WTC11 (cell line): ENCODE results near the gene PRCD. TPM values are rescaled to one million over a fixed set of nuclear protein-coding genes. Genes with fewer than 3 reads are reported as not detected.
"Not testable (repeated sequence)": the region's sequence is repeated elsewhere in the genome, so short reads cannot be mapped to it uniquely, and the experiment has no call there.

Experiments
- ATAC-seq: fragments of 200-7000 bp; cut with Tn5 transposase; 2 replicates; pipeline ENCODE4 v1.10.0; 2021; ENCODE audit warnings: mild to moderate bottlenecking, moderate library complexity
- CTCF ChIA-PET: fragments of 300-600 bp; sonication (Branson Sonifier 250); formaldehyde crosslinking; loops from one replicate; lab custom pipeline; 2021; ENCODE audit warnings: antibody characterized with exemption; lab: Charles Lee
- POLR2A ChIA-PET: fragments of 350-600 bp; sonication (Branson Sonifier 250); formaldehyde crosslinking; loops from one replicate; lab custom pipeline; 2021; ENCODE audit warnings: antibody characterized with exemption; lab: Charles Lee
- DNase-seq: peaks from one replicate; pipeline ENCODE4 v3.0.0; 2021; ENCODE audit warnings: low spot score
- H3K27ac Mint-ChIP-seq: 2 replicates; pipeline ENCODE4 v1.8.0; 2021; ENCODE audit warnings: mixed read lengths
- H3K27me3 Mint-ChIP-seq: 2 replicates; pipeline ENCODE4 v1.8.0; 2021; ENCODE audit warnings: low read depth, mild to moderate bottlenecking, moderate library complexity, mixed read lengths
- H3K36me3 Mint-ChIP-seq: 2 replicates; pipeline ENCODE4 v1.8.0; 2021; ENCODE audit warnings: mixed read lengths
- H3K4me1 Mint-ChIP-seq: 2 replicates; pipeline ENCODE4 v1.8.0; 2022; ENCODE audit warnings: mixed read lengths
- H3K4me3 Mint-ChIP-seq: 2 replicates; pipeline ENCODE4 v1.8.0; 2021; ENCODE audit warnings: mild to moderate bottlenecking, moderate library complexity, mixed read lengths
- H3K9me3 Mint-ChIP-seq: 2 replicates; pipeline ENCODE4 v1.8.0; 2021; ENCODE audit warnings: mixed read lengths
- CREB1 ChIP-seq: sonication (generic); formaldehyde crosslinking; IDR thresholded peaks from 2 replicates; pipeline ENCODE4 v1.8.0; 2023; ENCODE audit warnings: mild to moderate bottlenecking, missing genetic modification reagents
- CREM ChIP-seq: sonication (generic); formaldehyde crosslinking; IDR thresholded peaks from 2 replicates; pipeline ENCODE4 v1.8.1; 2022; ENCODE audit warnings: mild to moderate bottlenecking, missing genetic modification reagents, moderate library complexity
- GABPB1 ChIP-seq: sonication (generic); formaldehyde crosslinking; IDR thresholded peaks from 2 replicates; pipeline ENCODE4 v1.8.1; 2023; ENCODE audit warnings: mild to moderate bottlenecking, missing genetic modification reagents
- JUN ChIP-seq: sonication (generic); formaldehyde crosslinking; IDR thresholded peaks from 2 replicates; pipeline ENCODE4 v1.8.0; 2023; ENCODE audit warnings: mild to moderate bottlenecking, missing genetic modification reagents
- NR1H2 ChIP-seq: sonication (generic); formaldehyde crosslinking; IDR thresholded peaks from 2 replicates; pipeline ENCODE4 v1.9.0; 2021; ENCODE audit warnings: mild to moderate bottlenecking, moderate library complexity, missing genetic modification reagents
- NR3C1 ChIP-seq: sonication (generic); formaldehyde crosslinking; conservative IDR thresholded peaks from 2 replicates; pipeline ENCODE4 v1.8.1; 2023; ENCODE audit warnings: low read depth, mild to moderate bottlenecking, missing genetic modification reagents
- PRDM15 ChIP-seq: sonication (generic); formaldehyde crosslinking; IDR thresholded peaks from 2 replicates; pipeline ENCODE4 v1.8.0; 2022; ENCODE audit warnings: missing genetic modification reagents
- PRRX2 ChIP-seq: fragments of 250-450 bp; sonication (Bioruptor Pico); IDR thresholded peaks from 2 replicates; pipeline ENCODE4 v1.8.0; 2021; ENCODE audit warnings: mild to moderate bottlenecking
- ZNF281 ChIP-seq: sonication (generic); formaldehyde crosslinking; IDR thresholded peaks from 2 replicates; pipeline ENCODE4 v1.8.0; 2023; ENCODE audit warnings: mild to moderate bottlenecking, missing genetic modification reagents
- ZNF671 ChIP-seq: fragments of 250-450 bp; sonication (Bioruptor Pico); IDR thresholded peaks from 2 replicates; pipeline ENCODE4 v1.8.0; 2021; ENCODE audit warnings: mild to moderate bottlenecking
- total RNA-seq: library from RNA; stranded (reverse); gene quantifications from 3 replicates; pipeline ENCODE4 v1.2.3, GENCODE V29; 2021

The PRCD gene
- total RNA-seq, 1 experiment from 2014 or later, result 2.7 TPM

GRCh38 chr17:76523084-76524037 lies 16.5 kb upstream of the PRCD start (continued):
- no peak for TF ChIP-seq PRRX2 (CRISPR knock-in tag)
- no peak for TF ChIP-seq CREM (CRISPR knock-in tag)
- no peak for TF ChIP-seq NR3C1 (CRISPR knock-in tag)

GRCh38 chr17:76524598-76525512 lies 15.0 kb upstream of the PRCD start:
- Mint-ChIP-seq H3K27ac (0 out of 2 replicates have a peak overlapping the region, but pooled peaks have one; percentile 46), H3K9me3 (no peaks in the 10 kb centered on the region), H3K4me3 (no peak overlapping the region), H3K27me3 (peaks cover 23% of the 10 kb centered on the region), H3K4me1 (peaks cover 21% of the 10 kb centered on the region), H3K36me3 (no peaks in the 10 kb centered on the region)
- TF ChIP-seq GABPB1 (CRISPR knock-in tag) (peak; percentile 36), NR1H2 (CRISPR knock-in tag) (no peak), ZNF671 (CRISPR knock-in tag) (no peak), CREB1 (CRISPR knock-in tag) (no peak), ZNF281 (no peak)
- ChIA-PET CTCF (interaction anchor here (0.5 to 4.6 kb wide), 10 partner anchors 12 to 157 kb away, joined by 3 to 123 read pairs (median 4); partner anchors contain the start of genes CYGB and PRCD), POLR2A (no interaction called here)
- ATAC-seq (no peak), DNase-seq (no peak)

- not testable (repeated sequence) for DNase-seq, ATAC-seq, H3K36me3 Mint-ChIP-seq, H3K9me3 Mint-ChIP-seq, H3K4me3 Mint-ChIP-seq, H3K27ac Mint-ChIP-seq
- ChIA-PET CTCF (interaction anchor here (0.7 to 4.6 kb wide), 8 partner anchors 12 to 156 kb away, joined by 3 to 123 read pairs (median 8); partner anchors contain the start of genes CYGB and PRCD), POLR2A (interaction anchor here (0.7 kb wide), 1 partner anchor 116 kb away, joined by 4 read pairs; no protein-coding TSS in a partner anchor)
- Mint-ChIP-seq H3K27me3 (peaks cover 20% of the 10 kb centered on the region), H3K4me1 (peaks cover 27% of the 10 kb centered on the region)
Measured at GRCh38 chr17:76525513-76525833, 14.4 kb upstream of the PRCD start.

- CTCF ChIA-PET, result interaction anchor here (0.8 to 2.9 kb wide), 14 partner anchors 10 to 164 kb away, joined by 3 to 23 read pairs (median 8); partner anchors contain the start of genes CYGB and PRCD
- H3K4me1 Mint-ChIP-seq, result peaks cover 27% of the 10 kb centered on the region
- POLR2A ChIA-PET, H3K9me3 Mint-ChIP-seq, H3K4me3 Mint-ChIP-seq, H3K36me3 Mint-ChIP-seq, DNase-seq, H3K27ac Mint-ChIP-seq, ATAC-seq: not testable (repeated sequence)
- H3K27me3 Mint-ChIP-seq, result peaks cover 19% of the 10 kb centered on the region
Measured at GRCh38 chr17:76527016-76527415, 12.8 kb upstream of the PRCD start.

- POLR2A ChIA-PET, result no interaction called here
- peak; percentile 64 for DNase-seq
Measured at GRCh38 chr17:76527430-76528111, 12.3 kb upstream of the PRCD start.

More at GRCh38 chr17:76527430-76528111, 12.3 kb upstream of the PRCD start:
- CTCF ChIA-PET, result interaction anchor here (0.8 to 2.9 kb wide), 25 partner anchors 8 to 180 kb away, joined by 3 to 23 read pairs (median 4); partner anchors contain the start of genes CYGB and PRCD
- no peaks in the 10 kb centered on the region for H3K9me3 Mint-ChIP-seq
- 0 out of 2 replicates have a peak, but pooled peaks have one; percentile 26 for TF ChIP-seq PRDM15 (CRISPR knock-in tag)
- TF ChIP-seq GABPB1 (CRISPR knock-in tag), result peak; percentile 29; the same call in 1 of the 2 replicates
- TF ChIP-seq JUN (CRISPR knock-in tag), result no peak
- TF ChIP-seq, all 79 proteins: peak for 2
- ATAC-seq, result peak; percentile 68
- Mint-ChIP-seq H3K27ac (no peak overlapping the region), H3K27me3 (peaks cover 19% of the 10 kb centered on the region), H3K36me3 (no peaks in the 10 kb centered on the region), H3K4me1 (peaks cover 27% of the 10 kb centered on the region), H3K4me3 (no peak overlapping the region)
